ENCODE data around the gene SLC6A8.

- TF ChIP-seq, protein P1, sequence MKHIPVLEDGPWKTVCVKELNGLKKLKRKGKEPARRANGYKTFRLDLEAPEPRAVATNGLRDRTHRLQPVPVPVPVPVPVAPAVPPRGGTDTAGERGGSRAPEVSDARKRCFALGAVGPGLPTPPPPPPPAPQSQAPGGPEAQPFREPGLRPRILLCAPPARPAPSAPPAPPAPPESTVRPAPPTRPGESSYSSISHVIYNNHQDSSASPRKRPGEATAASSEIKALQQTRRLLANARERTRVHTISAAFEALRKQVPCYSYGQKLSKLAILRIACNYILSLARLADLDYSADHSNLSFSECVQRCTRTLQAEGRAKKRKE (CRISPR knock-in tag; IDR thresholded peaks at IDR 0.05; ENCODE audit: low read depth): no peak
- no peak for TF ChIP-seq CBX2 (IDR thresholded peaks at IDR 0.05; ENCODE audit: borderline replicate concordance, low read depth)
- TF ChIP-seq, protein P2, sequence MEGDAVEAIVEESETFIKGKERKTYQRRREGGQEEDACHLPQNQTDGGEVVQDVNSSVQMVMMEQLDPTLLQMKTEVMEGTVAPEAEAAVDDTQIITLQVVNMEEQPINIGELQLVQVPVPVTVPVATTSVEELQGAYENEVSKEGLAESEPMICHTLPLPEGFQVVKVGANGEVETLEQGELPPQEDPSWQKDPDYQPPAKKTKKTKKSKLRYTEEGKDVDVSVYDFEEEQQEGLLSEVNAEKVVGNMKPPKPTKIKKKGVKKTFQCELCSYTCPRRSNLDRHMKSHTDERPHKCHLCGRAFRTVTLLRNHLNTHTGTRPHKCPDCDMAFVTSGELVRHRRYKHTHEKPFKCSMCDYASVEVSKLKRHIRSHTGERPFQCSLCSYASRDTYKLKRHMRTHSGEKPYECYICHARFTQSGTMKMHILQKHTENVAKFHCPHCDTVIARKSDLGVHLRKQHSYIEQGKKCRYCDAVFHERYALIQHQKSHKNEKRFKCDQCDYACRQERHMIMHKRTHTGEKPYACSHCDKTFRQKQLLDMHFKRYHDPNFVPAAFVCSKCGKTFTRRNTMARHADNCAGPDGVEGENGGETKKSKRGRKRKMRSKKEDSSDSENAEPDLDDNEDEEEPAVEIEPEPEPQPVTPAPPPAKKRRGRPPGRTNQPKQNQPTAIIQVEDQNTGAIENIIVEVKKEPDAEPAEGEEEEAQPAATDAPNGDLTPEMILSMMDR (IDR thresholded peaks at IDR 0.05): no peak
- no peak for TF ChIP-seq MAFK (IDR thresholded peaks at IDR 0.05; ENCODE audit: partially characterized antibody)
- TF ChIP-seq JUN (IDR thresholded peaks at IDR 0.05): no peak
- TF ChIP-seq ESRRA (IDR thresholded peaks at IDR 0.05; ENCODE audit: borderline replicate concordance, low read length): no peak
These were observed 39.2 kb upstream of the SLC6A8 start for GRCh38 chrX:153648358-153649177.

All from A549 (cell line).